DMS53 (cell line): ENCODE data around the gene FSTL4.
"Not testable (repeated sequence)": the region's sequence is repeated elsewhere in the genome, so short reads cannot be mapped to it uniquely, and the experiment has no call there.

ENCODE experiments used
- DNase-seq: peaks from one replicate; lab custom pipeline; 2025; lab: John Stamatoyannopoulos, UW

Gene FSTL4

DNA sequence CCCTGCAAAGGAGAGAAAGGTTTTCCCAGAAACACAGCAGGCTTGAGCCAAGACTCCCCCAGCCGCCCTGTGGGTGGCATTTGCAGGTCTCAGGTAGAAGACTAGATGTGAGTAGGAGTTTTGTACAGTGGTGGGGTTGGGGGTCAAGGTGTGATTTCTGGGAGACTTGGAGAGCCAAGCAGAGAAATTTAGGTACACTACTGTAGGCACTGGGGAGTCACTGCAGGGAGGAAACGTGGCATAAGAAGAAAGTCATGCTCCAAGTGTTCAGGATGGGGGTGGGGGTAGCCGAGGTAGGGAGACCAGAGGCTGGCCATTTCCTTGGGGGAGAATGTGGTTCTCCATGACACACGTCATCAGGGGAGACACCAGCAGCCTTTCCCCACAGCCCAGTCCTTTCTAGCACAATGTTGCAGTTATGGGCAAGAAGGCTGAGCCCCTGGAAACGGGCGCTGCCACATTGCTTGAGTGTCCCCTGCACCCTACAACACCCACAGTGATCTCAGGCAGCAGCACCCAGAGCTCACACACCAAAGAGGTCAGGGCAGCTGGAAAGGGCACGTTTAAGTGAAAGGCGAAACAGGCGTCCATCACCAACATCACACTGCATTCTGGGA is 210.5 kb downstream of the FSTL4 start:
- no peak for DNase-seq

- DNase-seq, result no peak
These were observed 211.4 kb downstream of the FSTL4 start for GRCh38 chr5:133400831-133401351.

- no peak for DNase-seq
These were observed 212.2 kb downstream of the FSTL4 start for GRCh38 chr5:133400120-133400519.

DNA sequence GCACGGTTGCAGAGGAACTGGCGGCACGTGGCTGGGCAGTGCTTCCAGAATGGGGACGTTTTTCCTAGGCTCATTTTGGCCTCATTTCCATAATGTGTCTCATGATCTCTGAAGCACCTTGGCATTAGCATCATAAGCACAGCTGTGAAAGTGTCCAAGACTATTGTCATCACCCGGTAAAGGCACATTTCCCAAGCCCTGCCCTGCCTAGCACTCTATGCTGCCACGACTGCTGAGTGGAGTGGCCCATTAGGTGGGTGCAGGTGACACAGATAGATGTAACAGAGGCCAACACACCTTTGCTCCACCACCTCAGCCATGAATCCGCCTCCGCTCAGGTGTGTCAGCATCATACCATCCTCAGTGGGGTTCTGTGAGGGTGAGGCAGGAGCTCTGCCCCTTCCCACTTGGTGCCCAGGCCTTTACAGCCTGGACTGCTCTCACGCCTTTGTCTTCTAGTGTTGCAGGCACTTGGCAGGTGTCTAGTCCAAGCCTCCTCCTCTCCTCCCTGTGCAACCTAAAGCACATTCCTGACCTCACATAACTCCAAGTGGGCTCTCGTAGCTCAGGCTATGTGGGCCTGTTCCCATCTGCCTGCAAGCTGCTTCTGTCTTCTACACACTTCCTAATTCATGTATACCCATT is 213.0 kb downstream of the FSTL4 start:
- no peak for DNase-seq

DNA sequence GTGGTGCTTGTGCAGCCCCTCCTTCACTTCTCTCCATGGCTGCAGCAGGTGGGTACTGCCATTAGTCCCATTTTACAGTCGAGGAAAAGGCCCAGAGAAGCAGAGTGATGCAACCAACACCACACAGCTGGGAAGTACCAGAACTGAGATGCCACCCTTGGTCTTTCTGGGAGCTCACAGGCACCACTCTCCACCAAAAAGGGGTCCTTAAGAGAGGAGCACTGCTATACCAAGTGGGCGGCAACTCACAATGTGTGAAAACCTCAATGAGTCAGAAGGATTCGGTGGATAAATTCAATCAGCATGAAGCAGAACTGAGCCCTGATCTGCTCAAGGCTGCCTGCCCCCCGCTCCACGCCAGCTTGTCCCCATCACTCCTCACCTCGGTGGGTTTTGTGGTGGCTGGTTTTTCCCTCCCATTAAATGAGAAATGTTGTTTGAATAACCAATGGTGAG is 213.7 kb downstream of the FSTL4 start:
- no peak for DNase-seq

GRCh38 chr5:133397990-133398645 is 214.2 kb downstream of the FSTL4 start:
- no peak for DNase-seq

DNA sequence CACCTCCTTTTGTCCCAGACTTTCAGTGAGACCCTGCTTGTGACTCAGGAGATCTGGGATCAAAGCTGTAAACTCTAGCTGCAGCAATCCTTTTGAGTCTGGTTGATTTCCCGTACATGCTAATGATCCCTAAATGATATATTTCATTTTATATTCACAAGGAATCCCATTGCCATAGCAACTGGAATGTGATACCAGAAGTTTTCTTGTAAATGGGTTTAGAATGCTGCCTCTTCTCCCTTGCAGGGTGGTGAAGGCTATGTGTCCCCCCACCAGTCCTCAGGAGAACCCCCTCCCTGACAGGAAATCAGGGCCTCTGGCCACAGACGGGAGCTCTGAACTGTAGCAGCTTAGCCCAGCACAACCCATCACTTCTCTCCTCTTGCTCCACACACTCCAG is 215.0 kb downstream of the FSTL4 start:
- no peak for DNase-seq

DNA sequence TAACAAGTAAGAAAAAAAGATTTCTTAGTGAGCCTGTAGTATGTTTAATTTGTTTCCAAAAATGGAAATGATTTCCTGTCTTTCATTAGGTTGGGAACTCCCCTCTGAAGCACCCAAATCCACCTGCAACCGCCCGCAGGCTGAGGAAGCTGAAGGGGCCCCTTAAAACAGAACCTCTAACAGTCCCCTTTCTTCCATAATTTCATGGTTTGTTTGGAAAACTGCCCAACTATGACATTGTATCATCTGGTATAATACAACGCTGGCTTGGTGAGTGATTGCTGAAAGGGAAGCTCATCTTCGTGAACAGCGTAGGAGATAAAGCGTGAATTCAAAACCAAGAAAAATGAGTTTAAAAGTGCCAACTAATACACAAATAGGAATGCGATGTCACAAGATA is 215.5 kb downstream of the FSTL4 start:
- no peak for DNase-seq

- no peak for DNase-seq
These were observed 216.1 kb downstream of the FSTL4 start for GRCh38 chr5:133396187-133396741.

DNA sequence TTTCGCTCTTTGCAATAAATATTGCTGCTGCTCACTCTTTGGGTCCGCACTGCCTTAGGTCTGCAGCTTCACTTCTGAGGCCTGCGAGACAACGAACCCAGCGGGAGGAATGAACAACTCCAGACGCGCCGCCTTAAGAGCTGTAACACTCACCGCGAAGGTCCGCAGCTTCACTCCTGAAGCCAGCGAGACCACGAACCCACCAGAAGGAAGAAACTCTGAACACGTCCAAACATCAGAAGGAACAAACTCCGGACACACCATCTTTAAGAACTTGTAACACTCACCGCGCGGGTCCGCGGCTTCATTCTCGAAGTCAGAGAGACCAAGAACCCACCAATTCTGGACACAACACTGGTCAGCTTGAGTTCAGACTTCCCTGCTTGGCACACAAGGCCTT is 217.1 kb downstream of the FSTL4 start:
- not testable (repeated sequence) for DNase-seq

- DNase-seq, result not testable (repeated sequence)
These were observed 217.9 kb downstream of the FSTL4 start for GRCh38 chr5:133394477-133394817.

DNA sequence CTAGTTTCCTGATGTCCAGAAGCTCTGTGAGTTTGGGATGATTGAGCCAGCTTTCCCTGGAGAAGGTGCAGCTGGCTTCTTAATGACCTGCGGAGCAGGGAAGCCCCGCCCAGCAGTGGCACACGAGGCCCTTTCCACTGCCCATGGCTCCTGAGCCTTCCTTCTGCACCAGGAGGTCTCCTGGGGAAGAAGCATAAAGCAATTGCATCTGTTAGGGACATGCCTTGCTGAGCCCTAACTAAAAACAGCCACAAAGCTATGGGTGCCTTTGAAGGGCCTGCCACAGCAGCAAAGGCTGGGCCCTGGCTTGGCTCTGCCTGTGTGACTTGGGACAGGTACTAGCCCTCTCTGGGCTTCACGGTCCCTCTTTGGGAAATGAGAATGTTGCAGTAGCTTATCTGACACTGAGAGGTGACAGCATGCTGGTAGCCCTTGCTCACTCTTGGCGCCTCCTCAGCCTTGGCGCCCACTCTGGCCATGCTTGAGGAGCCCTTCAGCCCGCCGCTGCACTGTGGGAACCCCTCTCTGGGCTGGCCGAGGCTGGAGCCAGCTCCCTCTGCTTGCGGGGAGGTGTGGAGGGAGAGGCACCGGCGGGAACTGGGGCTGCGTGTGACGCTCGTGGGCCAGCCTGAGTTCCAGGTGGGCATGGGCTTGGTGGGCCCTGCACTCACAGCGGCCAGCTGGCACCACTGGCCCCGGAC is 218.4 kb downstream of the FSTL4 start:
- no peak for DNase-seq

- DNase-seq, result no peak
These were observed 219.9 kb downstream of the FSTL4 start for GRCh38 chr5:133392448-133392847.

DNA sequence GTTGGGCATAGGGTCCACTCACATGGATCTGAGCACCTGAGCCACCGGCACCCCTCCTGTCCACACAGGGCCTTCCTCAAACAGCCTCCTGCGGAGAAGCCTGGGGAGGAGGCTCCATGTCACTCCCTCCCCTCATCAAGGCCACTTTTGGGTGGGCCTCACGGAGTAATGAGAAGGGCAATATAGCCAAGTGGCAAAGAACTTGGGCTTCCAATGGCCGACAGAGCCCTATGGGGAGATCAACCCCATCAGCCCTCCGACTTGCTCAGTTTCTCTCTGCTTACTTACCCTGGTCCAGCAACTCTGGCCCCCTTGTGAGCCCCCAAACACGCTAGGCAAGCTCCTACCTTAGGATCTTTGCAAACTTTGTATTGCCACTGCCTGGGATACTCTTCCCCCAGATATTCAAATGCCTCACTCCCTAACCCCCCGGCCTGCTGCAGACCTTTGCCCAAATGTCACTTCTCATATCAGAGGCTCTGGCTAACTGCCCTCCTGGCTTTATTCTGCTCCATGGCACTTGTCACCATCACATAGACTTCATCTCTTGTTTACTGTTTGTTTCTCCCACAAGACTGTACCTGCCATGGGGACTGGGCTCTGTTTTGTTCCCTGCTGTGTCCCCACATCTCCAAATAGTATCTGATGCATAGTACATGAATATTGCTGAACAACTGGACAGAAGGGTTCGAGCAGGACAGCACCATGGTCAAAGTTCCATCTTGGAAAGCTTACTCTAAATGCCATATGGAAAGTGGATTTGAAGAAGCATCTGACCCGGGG is 220.8 kb downstream of the FSTL4 start:
- DNase-seq, result no peak

GRCh38 chr5:133390416-133391353 is 221.7 kb downstream of the FSTL4 start:
- DNase-seq, result no peak

DNA sequence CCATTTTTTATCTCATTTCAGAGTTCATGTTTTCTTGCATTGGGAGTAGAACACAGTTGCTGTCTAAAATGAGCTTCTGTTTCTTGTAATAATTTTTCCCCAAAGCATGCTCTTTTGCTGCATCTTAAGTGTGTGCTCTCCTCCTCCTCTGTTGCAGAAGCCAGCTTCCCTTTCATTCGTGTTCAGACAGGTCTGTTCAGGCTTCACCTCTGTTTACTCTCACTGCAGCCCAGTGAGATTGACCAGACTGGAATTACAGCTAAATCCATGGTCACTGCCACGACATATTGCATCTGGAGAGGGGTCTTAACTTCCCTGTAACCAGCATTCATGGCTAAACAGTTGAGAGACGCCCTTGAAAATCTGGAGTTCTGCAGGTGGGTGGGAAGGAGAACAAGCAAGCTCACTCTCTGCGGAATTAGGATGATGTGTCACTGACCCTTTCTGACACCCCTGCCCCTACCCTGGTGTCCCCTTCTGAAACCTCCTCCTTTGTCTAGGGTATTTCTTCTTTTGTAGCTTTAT is 223.2 kb downstream of the FSTL4 start:
- DNase-seq, result no peak

DNA sequence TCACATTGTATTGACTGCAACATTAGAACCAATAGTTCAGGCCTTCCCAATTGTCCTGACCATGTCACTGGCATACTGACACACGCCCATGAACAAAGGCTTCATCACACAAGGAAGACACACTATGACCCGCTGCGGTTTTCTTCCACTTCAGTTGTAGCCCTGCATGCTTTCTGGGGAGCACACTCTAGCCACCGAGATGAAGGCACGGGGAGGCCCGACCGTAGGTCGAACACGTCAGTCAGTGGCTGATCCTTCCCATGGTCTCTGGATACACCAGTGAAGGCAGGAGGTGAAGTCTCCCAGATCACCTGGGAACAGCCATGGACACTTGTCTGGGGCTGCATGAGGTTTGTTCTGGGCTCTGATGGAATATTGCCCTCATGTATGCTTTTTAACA is 224.7 kb downstream of the FSTL4 start:
- DNase-seq, result no peak

DNA sequence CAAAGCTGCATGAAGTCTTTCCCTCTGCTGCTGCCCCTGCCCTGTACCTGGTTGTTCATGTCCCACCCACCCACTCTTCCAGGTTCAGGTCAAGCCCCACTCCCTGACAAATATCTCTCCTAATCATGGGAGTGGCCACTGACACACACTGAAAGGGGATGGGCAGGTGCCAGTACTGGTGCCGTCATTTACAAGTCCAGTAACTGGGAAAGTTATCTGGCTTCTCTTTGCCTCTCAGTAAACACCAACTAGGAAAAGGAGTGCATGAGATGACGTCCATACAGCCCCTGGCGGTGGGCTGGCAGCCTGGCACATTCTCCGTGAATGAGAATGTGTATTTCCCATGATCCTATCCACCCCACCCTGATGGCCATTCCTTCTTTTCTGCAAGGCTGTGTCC is 225.2 kb downstream of the FSTL4 start:
- no peak for DNase-seq

GRCh38 chr5:133386662-133387061 is 225.7 kb downstream of the FSTL4 start:
- DNase-seq, result no peak

DNA sequence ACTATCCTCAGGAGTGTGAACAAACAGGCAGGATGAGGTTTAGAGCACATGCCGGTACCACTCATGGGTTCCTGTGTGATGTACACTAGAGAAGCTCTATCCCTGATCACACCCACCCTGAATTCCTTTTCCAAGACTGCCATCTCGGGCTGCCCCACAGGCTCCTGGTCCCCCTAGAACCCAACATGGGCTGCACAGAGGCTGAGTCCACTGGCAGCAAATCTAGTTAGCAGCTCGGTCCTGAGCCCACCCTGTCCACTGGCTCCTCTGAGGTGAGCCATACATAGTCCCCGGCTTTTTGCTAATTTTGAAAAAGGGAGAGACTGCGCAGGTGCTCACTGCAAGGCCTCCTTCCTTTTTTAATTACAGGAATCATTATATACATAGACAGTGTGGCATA is 227.0 kb downstream of the FSTL4 start:
- DNase-seq, result no peak
